CD4-positive, alpha-beta T cell treated with Interleukin-15 for 1 hour (primary cell): ENCODE results near the gene SPECC1L.

Source experiments
- DNase-seq: peaks from one replicate; pipeline ENCODE4 v3.0.0-alpha.2; 2020

SPECC1L gene

GRCh38 chr22:24417200-24417599 lies 146.6 kb downstream of the SPECC1L start:
- DNase-seq, result no peak

DNA sequence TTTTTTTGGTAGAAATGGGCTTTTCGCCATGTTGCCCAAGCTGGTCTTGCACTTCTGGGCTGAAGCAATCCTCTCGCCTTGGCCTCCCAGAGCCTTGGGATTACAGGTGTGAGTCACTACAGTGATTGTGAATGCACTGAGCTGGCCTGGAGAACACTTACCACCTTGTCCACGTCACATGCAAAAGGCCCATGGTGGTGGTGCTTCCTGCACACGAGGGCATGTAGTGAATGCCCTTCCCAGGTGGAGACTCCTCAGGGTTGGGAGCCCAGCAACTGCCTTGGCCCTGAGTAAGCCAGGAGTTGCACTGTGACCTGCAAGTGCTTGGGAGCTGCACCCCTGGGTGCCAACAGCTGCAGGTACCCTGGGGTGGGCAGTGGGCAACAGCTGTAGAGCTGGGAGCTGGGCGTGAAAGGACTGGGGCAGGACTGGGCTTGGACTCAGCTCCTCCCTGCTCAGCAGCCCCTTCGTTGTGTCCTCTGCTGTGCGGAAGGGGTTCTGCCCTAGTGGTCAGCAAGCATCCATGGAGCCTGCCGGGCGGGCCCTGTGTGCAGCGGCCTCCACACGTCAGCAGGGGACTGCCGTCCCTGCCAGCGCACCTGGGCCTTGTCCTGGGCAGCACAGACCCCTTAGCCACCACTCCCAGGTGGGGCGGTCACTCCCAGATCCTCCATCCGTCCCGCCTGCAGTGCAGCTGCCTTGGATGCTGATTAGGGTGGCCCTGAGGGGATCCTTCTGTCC lies 147.4 kb downstream of the SPECC1L start:
- no peak for DNase-seq

- DNase-seq, result no peak
Measured at GRCh38 chr22:24418786-24419474, 148.3 kb downstream of the SPECC1L start.

DNA sequence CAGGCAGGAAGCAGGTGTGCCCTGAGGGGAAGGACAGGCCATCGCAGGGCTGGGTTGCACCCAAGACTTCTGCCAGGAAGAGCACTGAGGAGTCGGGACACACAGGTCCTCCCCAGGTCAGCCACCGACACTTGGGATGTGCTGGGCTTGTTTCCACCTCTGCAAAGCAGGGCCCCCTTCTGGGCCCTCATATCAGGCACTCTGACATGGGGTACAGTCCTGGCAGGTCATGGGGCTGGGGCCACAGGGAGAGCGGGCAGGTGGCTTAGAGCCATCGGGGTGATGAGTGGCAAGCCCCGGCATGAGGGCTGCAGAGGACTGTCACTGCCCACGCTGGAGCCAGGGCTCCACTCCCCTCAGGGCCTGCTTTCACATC lies 148.8 kb downstream of the SPECC1L start:
- no peak for DNase-seq

DNA sequence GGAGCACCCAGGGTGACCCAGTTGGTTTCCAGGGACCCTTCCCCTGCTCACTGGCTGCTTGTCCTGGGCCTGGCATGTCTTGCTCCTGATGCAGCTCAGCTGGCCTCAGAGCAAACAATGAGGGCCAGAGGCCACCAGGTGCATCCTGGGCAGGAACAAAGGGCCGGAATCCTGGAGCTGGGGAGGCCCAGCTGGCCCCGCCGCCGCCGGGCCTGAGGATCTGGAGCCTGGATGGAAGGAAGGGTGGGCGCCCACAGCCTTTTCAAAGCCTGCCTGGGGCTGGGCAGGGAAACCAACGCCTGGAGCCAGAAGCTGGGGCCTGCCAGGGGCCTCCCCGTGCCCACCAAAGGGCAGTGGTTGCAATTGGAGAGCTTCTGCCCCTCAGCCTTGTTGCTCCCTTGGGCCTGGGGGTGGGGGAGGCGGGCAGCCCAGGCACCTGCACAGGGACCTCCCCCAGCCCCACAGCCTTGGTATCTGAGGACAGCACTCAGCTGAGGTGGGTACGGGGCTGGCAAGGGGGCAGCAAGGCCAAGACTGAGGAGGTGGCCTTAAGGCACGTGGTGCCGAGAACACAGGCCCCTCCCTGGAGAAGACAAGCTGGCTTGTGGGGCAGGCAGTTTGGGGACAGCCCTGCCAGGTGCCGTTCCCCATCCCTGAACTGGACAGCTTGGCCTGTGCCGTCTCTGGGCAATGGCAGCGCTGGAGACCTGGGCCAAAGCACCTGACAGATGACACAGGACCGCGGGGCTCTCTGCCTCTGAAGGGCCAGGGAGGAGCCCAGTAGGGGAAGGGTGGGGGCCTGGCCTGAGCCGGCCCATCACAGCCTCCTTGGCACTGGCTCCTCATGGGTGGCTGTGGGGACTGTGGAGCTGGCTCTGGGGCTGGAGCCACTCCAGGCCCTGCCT lies 149.7 kb downstream of the SPECC1L start:
- DNase-seq, result no peak

DNA sequence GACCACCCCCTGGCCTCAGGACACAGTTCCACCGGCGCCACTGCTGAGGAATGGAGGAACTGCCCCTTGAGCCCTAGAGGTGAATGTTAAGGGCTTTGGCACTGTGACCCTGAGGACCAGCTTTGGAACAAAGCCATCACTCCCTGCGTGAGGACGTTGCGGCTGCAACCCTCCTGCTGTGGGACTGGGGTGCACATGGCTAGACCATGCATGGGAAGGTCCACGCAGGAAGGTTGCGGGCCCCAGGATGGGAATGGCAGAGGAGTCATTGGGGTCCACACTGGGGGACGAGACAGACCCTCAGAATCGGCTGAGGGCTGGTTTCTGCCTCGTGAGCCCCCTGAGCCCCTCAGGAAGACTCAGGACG lies 150.3 kb downstream of the SPECC1L start:
- DNase-seq, result no peak

DNA sequence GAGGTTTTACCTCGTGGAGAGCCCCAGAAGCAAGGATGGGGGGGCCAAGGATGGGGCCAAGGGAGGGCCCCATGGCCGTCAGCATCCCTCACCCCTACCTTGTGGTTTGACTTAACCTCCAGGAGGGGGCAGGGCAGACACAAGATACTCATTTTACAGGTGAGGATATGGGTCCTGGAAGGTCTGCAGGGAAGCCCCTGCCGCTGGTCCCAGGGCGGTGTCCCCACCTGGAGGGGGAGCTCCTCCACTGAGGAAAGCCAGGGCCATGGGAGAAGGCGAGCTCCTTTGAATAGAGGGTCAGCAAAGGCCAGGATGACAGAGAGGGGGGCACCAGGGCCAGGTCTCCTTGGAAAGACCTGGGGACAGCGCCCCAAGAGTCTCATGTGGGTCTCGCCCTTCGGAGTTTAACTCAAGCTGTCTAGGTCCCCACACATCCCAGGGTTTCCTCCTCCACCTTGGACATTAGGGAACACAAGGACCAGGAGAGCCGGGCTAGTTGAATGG lies 150.8 kb downstream of the SPECC1L start:
- DNase-seq, result peak; percentile 40

DNA sequence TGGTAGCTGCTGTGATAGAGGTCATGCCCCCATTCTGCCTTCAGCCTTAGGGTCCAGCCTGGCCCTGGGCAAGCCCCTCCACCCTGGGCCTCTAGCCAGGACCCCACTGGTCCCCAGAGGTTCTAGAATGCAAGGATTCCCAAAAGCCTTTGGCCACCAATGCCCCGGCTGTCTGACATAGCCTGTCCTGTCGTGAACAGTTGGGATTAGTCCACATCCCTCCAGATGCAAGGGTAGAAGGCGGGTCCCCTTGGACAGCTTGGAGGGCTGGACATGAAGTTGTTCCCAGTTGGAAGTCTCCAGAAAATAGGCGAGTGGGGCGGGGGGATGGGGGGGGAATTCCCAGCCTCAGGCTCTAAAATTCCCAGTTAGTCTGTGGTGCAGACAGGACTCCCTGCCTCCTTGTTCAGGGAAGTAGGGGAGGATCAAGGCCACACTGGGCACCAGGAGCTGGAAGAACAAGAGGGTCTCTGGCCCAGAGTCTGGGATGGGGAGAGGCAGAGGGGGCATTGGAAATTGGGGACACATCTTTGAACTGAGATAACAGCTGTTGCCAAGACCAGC lies 151.6 kb downstream of the SPECC1L start:
- no peak for DNase-seq

- DNase-seq, result peak; percentile 47
Measured at GRCh38 chr22:24423519-24424000, 152.9 kb downstream of the SPECC1L start.

GRCh38 chr22:24424001-24424900 lies 153.6 kb downstream of the SPECC1L start:
- peak; percentile 45 for DNase-seq

DNA sequence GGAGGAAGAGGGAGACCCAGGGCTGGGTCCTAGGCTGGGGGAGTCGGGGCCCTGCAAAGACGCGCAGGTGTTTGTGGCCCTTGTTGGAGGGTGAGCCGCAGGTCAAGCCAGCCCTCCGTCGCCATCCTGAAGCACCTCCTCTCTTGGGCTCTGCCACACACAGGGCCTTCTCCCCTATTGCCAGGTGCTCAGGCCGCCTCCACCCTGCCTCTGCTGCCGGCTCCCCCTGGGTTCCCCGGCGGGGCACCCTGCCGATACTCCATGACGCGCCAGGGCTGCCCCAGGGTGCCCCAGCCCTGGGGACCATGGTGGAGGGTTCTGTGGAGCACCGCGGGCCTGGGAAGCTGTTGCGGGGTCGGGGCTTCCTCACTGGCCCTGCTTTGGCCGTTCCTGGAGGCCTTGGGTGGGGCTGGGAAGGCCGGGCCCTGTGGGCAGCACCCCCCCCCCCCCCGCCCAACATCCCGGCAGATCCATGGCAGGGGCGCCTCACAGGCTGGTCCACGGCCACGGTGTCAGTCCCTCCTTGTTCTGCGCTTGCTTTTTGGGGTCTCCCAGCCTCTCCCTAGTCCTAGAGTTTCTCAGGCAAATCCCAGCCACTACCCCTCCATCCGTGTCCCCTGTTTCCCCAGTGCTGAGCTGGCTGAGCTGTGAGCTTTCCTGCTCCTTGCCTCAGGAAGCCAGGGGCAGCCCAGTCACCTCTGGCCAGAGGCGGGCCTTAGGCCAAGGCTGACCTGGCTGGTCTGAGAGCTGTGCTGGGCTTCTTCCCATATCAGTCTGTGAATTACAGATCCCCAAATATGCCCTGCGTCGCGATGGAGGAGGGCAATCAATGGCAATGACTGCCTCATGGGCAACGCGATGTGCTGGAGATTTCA lies 154.5 kb downstream of the SPECC1L start:
- DNase-seq, result no peak

- DNase-seq, result no peak
Measured at GRCh38 chr22:24426436-24426835, 155.8 kb downstream of the SPECC1L start.

- no peak for DNase-seq
Measured at GRCh38 chr22:24426851-24427499, 156.3 kb downstream of the SPECC1L start.

DNA sequence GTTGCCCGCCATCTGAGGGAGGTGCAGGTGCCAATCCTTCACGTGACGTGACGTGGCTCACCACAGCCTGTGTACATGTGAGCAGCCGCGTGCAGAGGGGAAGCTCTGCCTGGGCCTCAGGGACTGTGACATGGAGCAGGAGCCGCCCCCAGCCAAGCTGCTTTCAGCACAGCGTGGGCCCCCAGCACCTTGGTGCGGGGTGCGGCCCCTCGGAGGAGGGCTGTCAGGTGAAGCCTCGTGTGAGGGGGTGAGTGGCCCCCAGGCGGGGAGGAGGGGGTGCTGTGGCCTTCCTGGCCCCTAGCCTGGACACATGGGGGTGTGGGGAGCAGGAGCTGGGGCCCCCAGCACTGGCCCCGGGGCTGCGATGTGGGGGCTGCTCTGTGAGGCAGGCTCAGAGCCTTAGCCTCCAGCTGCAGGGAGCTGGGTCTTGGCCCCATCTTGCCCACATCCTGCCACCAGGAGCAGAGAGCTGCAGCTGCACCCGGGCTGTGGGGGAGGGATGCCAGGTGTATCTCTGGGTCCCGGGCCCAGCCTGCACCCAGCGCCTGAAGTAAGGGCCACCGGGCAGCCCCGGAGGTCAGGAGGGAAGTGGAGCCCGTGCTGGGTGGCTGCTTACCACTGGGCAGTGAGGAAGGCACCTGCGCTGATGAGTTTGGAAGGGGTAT lies 157.0 kb downstream of the SPECC1L start, which contains the start of gene ADORA2A:
Gene ADORA2A, plus strand, starts transcription at position 100 of the 665 bp plus-strand sequence. CDS start 5,806 bp downstream, outside the sequence.
- DNase-seq, result peak; percentile 90

DNA sequence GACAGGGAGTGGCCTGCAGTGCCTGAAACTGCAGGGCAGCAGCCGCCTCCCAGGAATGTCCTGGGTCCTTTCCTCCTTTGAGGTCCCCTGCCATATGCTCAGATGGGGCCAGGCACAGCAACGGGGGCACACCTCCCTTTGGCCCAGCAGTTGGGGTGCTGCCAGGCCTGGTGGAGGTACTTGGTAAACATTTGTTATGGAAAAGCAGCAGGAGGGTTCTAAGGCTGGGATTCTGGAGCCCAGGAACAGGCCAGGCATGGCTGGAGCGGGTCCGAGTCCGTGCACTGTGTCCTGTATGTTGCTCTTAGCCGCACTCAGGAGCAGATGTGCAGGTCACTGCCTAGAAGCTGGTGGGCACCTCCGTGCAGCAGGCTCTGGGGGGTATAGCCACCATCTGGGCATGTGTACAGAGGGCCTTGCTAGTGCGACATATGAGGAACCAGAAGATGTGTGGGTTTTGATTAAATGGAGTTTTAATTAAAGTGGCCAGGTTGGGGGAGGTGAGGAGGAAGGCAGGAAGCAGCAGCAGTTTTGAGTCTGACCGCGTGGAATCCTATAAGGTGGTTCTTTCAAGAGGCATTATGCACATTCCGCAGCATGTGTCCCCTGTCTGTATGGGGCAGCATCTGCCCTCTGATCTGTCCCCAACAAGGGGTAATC lies 158.2 kb downstream of the SPECC1L start:
- DNase-seq, result no peak

- DNase-seq, result peak; percentile 72
Measured at GRCh38 chr22:24429411-24430365, 159.1 kb downstream of the SPECC1L start.

DNA sequence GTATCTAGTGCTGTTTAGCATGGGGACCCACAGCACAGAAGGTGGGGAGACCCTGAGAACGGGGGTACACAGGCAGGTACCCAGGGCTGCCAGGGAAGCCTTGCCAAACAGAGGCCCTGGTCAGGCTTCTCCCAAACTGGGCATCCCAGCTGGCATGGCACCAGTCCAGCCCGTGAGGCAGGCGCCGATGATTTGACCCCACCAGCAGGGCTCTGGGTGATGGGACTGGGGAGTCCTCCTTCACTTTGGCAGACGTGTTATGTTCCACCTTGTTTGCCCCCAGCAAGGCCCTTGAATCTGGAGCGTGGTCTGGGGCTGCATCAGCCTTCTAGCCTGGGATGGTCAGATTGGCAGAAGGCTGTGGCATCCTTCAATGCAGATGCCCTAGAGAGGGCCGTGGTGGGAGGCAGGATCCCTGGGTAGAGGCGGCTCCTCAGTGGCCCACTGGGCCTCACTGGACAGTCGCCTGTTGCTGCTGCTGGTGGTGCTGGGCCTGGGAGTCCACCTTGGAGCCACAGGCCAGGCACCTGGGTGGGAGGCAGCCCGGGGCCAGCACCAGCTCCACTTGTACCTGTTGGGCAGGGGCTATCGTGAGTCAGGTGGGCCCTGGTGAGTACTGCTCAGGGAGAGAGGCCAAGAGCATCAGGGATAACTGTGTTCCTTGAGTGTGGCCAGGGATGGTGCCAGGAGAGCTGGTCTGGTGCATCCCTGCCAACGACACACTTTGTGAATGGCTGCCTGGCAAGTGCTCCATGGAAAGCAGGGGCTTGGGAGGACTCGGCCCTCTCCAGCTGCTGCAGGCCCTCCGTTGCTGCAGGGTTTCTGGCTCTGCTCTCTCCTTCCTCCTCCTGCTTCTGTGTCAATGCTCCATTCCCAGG lies 160.0 kb downstream of the SPECC1L start:
- no peak for DNase-seq
